HG03095 (cell line): Measurements from ENCODE around the gene HOXC4.
"Not testable (repeated sequence)": the region's sequence is repeated elsewhere in the genome, so short reads cannot be mapped to it uniquely, and the experiment has no call there.

Experiments
- ATAC-seq: cut with Tn5 transposase; IDR thresholded peaks from one replicate; pipeline ENCODE4 v1.9.1; 2021; ENCODE audit warnings: moderate library complexity; ENCODE audit not compliant: unreplicated experiment

HOXC4 gene

GRCh38 chr12:54081581-54082396 lies 28.2 kb downstream of the HOXC4 start:
- ATAC-seq, result not testable (repeated sequence)

- ATAC-seq, result no peak
Observed at GRCh38 chr12:54082397-54082892, 28.8 kb downstream of the HOXC4 start.

- not testable (repeated sequence) for ATAC-seq
Observed at GRCh38 chr12:54088011-54088410, 34.4 kb downstream of the HOXC4 start.

- ATAC-seq, result not testable (repeated sequence)
Observed at GRCh38 chr12:54089465-54089864, 35.8 kb downstream of the HOXC4 start.

GRCh38 chr12:54090312-54090711 lies 36.7 kb downstream of the HOXC4 start:
- ATAC-seq, result not testable (repeated sequence)

- ATAC-seq, result not testable (repeated sequence)
Observed at GRCh38 chr12:54092943-54093342, 39.3 kb downstream of the HOXC4 start.

- not testable (repeated sequence) for ATAC-seq
Observed at GRCh38 chr12:54095928-54096327, 42.3 kb downstream of the HOXC4 start.

GRCh38 chr12:54098644-54099043 lies 45.0 kb downstream of the HOXC4 start:
- ATAC-seq, result not testable (repeated sequence)

- not testable (repeated sequence) for ATAC-seq
Observed at GRCh38 chr12:54100588-54100987, 47.0 kb downstream of the HOXC4 start.

GRCh38 chr12:54102223-54102622 lies 48.6 kb downstream of the HOXC4 start:
- ATAC-seq, result not testable (repeated sequence)

- not testable (repeated sequence) for ATAC-seq
Observed at GRCh38 chr12:54103827-54104226, 50.2 kb downstream of the HOXC4 start.
